GM21526 (cell line): ENCODE data around the gene RNF38.
"Not testable (repeated sequence)": the region's sequence is repeated elsewhere in the genome, so short reads cannot be mapped to it uniquely, and the experiment has no call there.

Source experiments
- ATAC-seq: cut with Tn5 transposase; IDR thresholded peaks from one replicate; pipeline ENCODE4 v1.9.1; 2021; ENCODE audit warnings: moderate library complexity; ENCODE audit not compliant: unreplicated experiment, low FRiP score

RNF38 gene

GRCh38 chr9:36399980-36400331 lies at the start of gene RNF38:
TSS of gene RNF38 (minus strand) at chr9:36400269. CDS start at chr9:36400108, 161 bp downstream.
- ATAC-seq: no peak

GRCh38 chr9:36448555-36448954 lies 48.5 kb upstream of the RNF38 start:
- ATAC-seq: not testable (repeated sequence)

GRCh38 chr9:36448017-36448416 lies 47.9 kb upstream of the RNF38 start:
- ATAC-seq: no peak

- ATAC-seq: not testable (repeated sequence)
These were observed 46.6 kb upstream of the RNF38 start for GRCh38 chr9:36446678-36447077.

GRCh38 chr9:36445800-36446361 lies 45.8 kb upstream of the RNF38 start:
- ATAC-seq: no peak

- ATAC-seq: no peak
These were observed 44.1 kb upstream of the RNF38 start for GRCh38 chr9:36444203-36444602.

- no peak for ATAC-seq
These were observed 43.5 kb upstream of the RNF38 start for GRCh38 chr9:36443581-36443980.

GRCh38 chr9:36442710-36443109 lies 42.6 kb upstream of the RNF38 start:
- ATAC-seq: no peak

- no peak for ATAC-seq
These were observed 41.9 kb upstream of the RNF38 start for GRCh38 chr9:36441966-36442365.

- no peak for ATAC-seq
These were observed 38.6 kb upstream of the RNF38 start for GRCh38 chr9:36438536-36439236.

GRCh38 chr9:36437790-36438189 lies 37.7 kb upstream of the RNF38 start:
- no peak for ATAC-seq

GRCh38 chr9:36436909-36437308 lies 36.8 kb upstream of the RNF38 start:
- no peak for ATAC-seq

- ATAC-seq: no peak
These were observed 33.3 kb upstream of the RNF38 start for GRCh38 chr9:36433386-36433785.

GRCh38 chr9:36431078-36431477 lies 31.0 kb upstream of the RNF38 start:
- ATAC-seq: no peak

- ATAC-seq: no peak
These were observed 26.9 kb upstream of the RNF38 start for GRCh38 chr9:36426945-36427344.

- ATAC-seq: no peak
These were observed 26.3 kb upstream of the RNF38 start for GRCh38 chr9:36426348-36426747.

- ATAC-seq: no peak
These were observed 24.4 kb upstream of the RNF38 start for GRCh38 chr9:36424289-36425055.

- no peak for ATAC-seq
These were observed 23.1 kb upstream of the RNF38 start for GRCh38 chr9:36423206-36423605.

GRCh38 chr9:36416890-36417289 lies 16.8 kb upstream of the RNF38 start:
- no peak for ATAC-seq

- no peak for ATAC-seq
These were observed 15.9 kb upstream of the RNF38 start for GRCh38 chr9:36415822-36416525.

- not testable (repeated sequence) for ATAC-seq
These were observed 11.3 kb upstream of the RNF38 start for GRCh38 chr9:36411410-36411809.
